Hepatocyte (in vitro differentiated cells): Measurements from ENCODE around the gene GAPVD1.

ENCODE experiments used
- EZH2 ChIP-seq: fragments of 200-600 bp; sonication (generic); IDR thresholded peaks from 2 replicates; pipeline ENCODE4 v1.6.1; 2016; ENCODE audit warnings: antibody characterized with exemption, mild to moderate bottlenecking, borderline replicate concordance
- TF ChIP-seq, protein P1 (sequence below): fragments of 200-600 bp; sonication (generic); IDR thresholded peaks from 2 replicates; pipeline ENCODE4 v1.5.1; 2016; ENCODE audit warnings: antibody characterized with exemption, mild to moderate bottlenecking; ENCODE audit not compliant: poor library complexity

DNA sequence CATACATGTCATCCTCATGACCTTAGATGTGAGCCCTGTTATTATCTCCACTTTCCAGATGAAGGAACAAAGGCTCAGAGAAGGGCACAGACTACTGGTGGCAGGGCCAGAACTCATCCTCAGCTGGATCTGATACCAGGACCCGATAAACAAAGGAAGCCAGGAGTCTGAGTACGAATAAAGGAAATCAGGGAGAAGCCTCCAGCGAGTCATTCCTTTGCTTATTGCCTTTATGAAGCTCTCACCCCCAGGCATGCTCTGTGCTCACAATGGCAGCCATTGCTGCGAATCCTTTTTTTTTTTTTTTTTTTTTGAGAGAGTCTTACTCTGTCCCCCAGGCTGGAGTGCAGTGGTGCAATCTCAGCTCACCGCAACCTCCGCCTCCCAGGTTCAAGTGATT lies 130.1 kb downstream of the GAPVD1 start:
- TF ChIP-seq, protein P1, sequence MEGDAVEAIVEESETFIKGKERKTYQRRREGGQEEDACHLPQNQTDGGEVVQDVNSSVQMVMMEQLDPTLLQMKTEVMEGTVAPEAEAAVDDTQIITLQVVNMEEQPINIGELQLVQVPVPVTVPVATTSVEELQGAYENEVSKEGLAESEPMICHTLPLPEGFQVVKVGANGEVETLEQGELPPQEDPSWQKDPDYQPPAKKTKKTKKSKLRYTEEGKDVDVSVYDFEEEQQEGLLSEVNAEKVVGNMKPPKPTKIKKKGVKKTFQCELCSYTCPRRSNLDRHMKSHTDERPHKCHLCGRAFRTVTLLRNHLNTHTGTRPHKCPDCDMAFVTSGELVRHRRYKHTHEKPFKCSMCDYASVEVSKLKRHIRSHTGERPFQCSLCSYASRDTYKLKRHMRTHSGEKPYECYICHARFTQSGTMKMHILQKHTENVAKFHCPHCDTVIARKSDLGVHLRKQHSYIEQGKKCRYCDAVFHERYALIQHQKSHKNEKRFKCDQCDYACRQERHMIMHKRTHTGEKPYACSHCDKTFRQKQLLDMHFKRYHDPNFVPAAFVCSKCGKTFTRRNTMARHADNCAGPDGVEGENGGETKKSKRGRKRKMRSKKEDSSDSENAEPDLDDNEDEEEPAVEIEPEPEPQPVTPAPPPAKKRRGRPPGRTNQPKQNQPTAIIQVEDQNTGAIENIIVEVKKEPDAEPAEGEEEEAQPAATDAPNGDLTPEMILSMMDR = no peak
- no peak for TF ChIP-seq EZH2
